HEK293 (cell line): ENCODE results near the gene PPP1R14B.

Experiments
- KLF9 ChIP-seq: fragments of 450-650 bp; formaldehyde crosslinking; IDR thresholded peaks from 2 replicates; pipeline ENCODE4 v1.5.1; 2016; ENCODE audit warnings: missing biosample characterization, missing genetic modification characterization, low read depth
- SP3 ChIP-seq: fragments of 450-650 bp; formaldehyde crosslinking; IDR thresholded peaks from 2 replicates; pipeline ENCODE4 v1.5.1; 2016; ENCODE audit warnings: missing biosample characterization, missing genetic modification characterization
- ZBTB8A ChIP-seq: fragments of 450-650 bp; formaldehyde crosslinking; IDR thresholded peaks from 2 replicates; pipeline ENCODE4 v1.5.1; 2016; ENCODE audit warnings: missing biosample characterization, missing genetic modification characterization
- ZEB2 ChIP-seq: fragments of 450-650 bp; formaldehyde crosslinking; IDR thresholded peaks from 2 replicates; pipeline ENCODE4 v1.5.1; 2016; ENCODE audit warnings: missing biosample characterization, missing genetic modification characterization
- ZFP41 ChIP-seq: fragments of 450-650 bp; formaldehyde crosslinking; IDR thresholded peaks from 2 replicates; pipeline ENCODE4 v1.5.1; 2016; ENCODE audit warnings: missing biosample characterization, missing genetic modification characterization, borderline replicate concordance
- ZNF146 ChIP-seq: fragments of 450-650 bp; formaldehyde crosslinking; IDR thresholded peaks from 2 replicates; pipeline ENCODE4 v1.5.1; 2016; ENCODE audit warnings: missing biosample characterization, missing genetic modification characterization
- ZNF202 ChIP-seq: fragments of 450-650 bp; formaldehyde crosslinking; IDR thresholded peaks from 2 replicates; pipeline ENCODE4 v1.5.1; 2016; ENCODE audit warnings: missing biosample characterization, missing genetic modification characterization, borderline replicate concordance
- ZNF335 ChIP-seq: fragments of 450-650 bp; formaldehyde crosslinking; conservative IDR thresholded peaks from 2 replicates; pipeline ENCODE4 v1.5.1; 2016; ENCODE audit warnings: missing biosample characterization, missing genetic modification characterization
- ZNF366 ChIP-seq: fragments of 450-650 bp; formaldehyde crosslinking; conservative IDR thresholded peaks from 2 replicates; pipeline ENCODE4 v1.5.1; 2016; ENCODE audit warnings: missing biosample characterization, missing genetic modification characterization
- ZNF37A ChIP-seq: fragments of 450-650 bp; IDR thresholded peaks from 2 replicates; pipeline ENCODE4 v1.5.1; 2018; ENCODE audit warnings: missing biosample characterization, missing genetic modification characterization
- ZNF394 ChIP-seq: fragments of 450-650 bp; formaldehyde crosslinking; IDR thresholded peaks from 2 replicates; pipeline ENCODE4 v1.5.1; 2016; ENCODE audit warnings: missing biosample characterization, missing genetic modification characterization, mild to moderate bottlenecking, moderate library complexity, borderline replicate concordance
- ZNF433 ChIP-seq: fragments of 450-650 bp; formaldehyde crosslinking; IDR thresholded peaks from 2 replicates; pipeline ENCODE4 v1.5.1; 2016; ENCODE audit warnings: missing biosample characterization, missing genetic modification characterization, low read depth
- ZNF600 ChIP-seq: fragments of 450-650 bp; formaldehyde crosslinking; IDR thresholded peaks from 2 replicates; pipeline ENCODE4 v1.5.1; 2016; ENCODE audit warnings: missing biosample characterization, missing genetic modification characterization
- ZNF629 ChIP-seq: fragments of 450-650 bp; formaldehyde crosslinking; IDR thresholded peaks from 2 replicates; pipeline ENCODE4 v1.5.1; 2017; ENCODE audit warnings: missing biosample characterization, missing genetic modification characterization
- ZNF664 ChIP-seq: fragments of 450-650 bp; formaldehyde crosslinking; IDR thresholded peaks from 2 replicates; pipeline ENCODE4 v1.5.1; 2016; ENCODE audit warnings: missing biosample characterization, missing genetic modification characterization
- TF ChIP-seq, protein P1 (sequence below): fragments of 450-650 bp; formaldehyde crosslinking; conservative IDR thresholded peaks from 2 replicates; pipeline ENCODE4 v1.5.1; 2016; ENCODE audit warnings: low read depth, missing biosample characterization, missing genetic modification characterization
- TF ChIP-seq, protein P2 (sequence below): fragments of 450-650 bp; formaldehyde crosslinking; IDR thresholded peaks from 2 replicates; pipeline ENCODE4 v1.5.1; 2016; ENCODE audit warnings: missing biosample characterization, missing genetic modification characterization
- TF ChIP-seq, protein P3 (sequence below): fragments of 450-650 bp; formaldehyde crosslinking; IDR thresholded peaks from 2 replicates; pipeline ENCODE4 v1.5.1; 2017; ENCODE audit warnings: missing biosample characterization, missing genetic modification characterization
- TF ChIP-seq, protein P4 (sequence below): fragments of 450-650 bp; formaldehyde crosslinking; IDR thresholded peaks from 2 replicates; pipeline ENCODE4 v1.5.1; 2016; ENCODE audit warnings: missing biosample characterization, missing genetic modification characterization
- TF ChIP-seq, protein P5 (sequence below): fragments of 450-650 bp; formaldehyde crosslinking; IDR thresholded peaks from 2 replicates; pipeline ENCODE4 v1.5.1; 2016; ENCODE audit warnings: missing biosample characterization, missing genetic modification characterization
- TF ChIP-seq, protein P6 (sequence below): fragments of 450-650 bp; formaldehyde crosslinking; IDR thresholded peaks from 2 replicates; pipeline ENCODE4 v1.5.1; 2017; ENCODE audit warnings: missing biosample characterization, mild to moderate bottlenecking, missing genetic modification characterization, moderate library complexity
- TF ChIP-seq, protein P7 (sequence below): IDR thresholded peaks from 2 replicates; pipeline ENCODE4 v1.6.1; 2011; ENCODE audit warnings: mild to moderate bottlenecking, low read depth, low read length, borderline replicate concordance
- TF ChIP-seq, protein P8 (sequence below): fragments of 450-650 bp; formaldehyde crosslinking; IDR thresholded peaks from 2 replicates; pipeline ENCODE4 v1.5.1; 2016; ENCODE audit warnings: missing biosample characterization, missing genetic modification characterization

The PPP1R14B gene

DNA sequence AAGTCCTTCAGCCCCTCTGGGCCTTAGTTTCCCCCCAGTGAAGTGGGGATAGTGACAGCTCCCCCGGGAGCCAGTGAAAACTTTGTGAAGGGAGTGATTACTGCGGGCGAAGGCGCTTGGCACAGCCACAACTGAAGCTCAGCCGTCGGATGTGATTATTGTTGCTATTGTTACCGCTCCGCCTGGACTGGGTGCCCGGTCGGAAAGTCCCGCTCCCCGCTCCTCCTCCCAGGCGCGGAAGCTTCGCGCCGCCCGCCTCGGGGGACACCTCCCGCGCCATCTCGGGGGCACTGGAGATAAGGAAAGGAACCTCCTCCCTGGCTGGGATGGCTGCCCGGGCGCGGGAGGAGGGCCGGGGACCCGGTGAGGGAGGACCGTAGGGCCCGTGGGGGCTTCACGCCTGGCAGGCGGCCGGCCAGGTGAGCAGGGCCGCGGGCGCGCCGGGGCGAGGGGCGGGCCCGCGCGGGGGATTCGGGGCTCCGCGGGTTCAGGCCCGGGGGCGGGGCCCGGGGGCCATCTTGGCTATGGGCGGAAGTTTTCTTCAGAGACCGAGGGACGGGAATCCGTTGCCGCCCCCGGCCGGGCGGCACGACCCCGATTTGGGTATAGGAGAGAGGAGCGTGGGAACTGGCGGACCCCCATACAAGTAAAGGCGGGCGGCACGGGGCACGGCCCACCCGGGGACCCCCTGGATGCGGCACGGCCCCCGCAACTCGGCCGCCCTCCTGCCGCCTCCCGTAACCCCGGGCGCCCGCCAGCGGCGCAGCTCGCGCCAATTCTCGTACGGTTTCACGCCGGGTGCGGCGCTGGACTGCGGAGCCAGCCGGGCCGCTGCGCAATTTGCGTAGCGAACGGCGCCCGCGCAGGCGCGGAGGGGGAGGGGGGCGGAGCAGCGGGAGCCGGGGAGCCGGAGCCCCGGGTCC is 38.5 kb upstream of the PPP1R14B start, which contains the start of gene GPR137 (continued):
- TF ChIP-seq, protein P1, sequence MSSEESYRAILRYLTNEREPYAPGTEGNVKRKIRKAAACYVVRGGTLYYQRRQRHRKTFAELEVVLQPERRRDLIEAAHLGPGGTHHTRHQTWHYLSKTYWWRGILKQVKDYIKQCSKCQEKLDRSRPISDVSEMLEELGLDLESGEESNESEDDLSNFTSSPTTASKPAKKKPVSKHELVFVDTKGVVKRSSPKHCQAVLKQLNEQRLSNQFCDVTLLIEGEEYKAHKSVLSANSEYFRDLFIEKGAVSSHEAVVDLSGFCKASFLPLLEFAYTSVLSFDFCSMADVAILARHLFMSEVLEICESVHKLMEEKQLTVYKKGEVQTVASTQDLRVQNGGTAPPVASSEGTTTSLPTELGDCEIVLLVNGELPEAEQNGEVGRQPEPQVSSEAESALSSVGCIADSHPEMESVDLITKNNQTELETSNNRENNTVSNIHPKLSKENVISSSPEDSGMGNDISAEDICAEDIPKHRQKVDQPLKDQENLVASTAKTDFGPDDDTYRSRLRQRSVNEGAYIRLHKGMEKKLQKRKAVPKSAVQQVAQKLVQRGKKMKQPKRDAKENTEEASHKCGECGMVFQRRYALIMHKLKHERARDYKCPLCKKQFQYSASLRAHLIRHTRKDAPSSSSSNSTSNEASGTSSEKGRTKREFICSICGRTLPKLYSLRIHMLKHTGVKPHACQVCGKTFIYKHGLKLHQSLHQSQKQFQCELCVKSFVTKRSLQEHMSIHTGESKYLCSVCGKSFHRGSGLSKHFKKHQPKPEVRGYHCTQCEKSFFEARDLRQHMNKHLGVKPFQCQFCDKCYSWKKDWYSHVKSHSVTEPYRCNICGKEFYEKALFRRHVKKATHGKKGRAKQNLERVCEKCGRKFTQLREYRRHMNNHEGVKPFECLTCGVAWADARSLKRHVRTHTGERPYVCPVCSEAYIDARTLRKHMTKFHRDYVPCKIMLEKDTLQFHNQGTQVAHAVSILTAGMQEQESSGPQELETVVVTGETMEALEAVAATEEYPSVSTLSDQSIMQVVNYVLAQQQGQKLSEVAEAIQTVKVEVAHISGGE = peak; percentile 50
- TF ChIP-seq ZNF664 (tag by site-specific recombination) = no peak
- TF ChIP-seq ZNF629 = no peak
- TF ChIP-seq, protein P2, sequence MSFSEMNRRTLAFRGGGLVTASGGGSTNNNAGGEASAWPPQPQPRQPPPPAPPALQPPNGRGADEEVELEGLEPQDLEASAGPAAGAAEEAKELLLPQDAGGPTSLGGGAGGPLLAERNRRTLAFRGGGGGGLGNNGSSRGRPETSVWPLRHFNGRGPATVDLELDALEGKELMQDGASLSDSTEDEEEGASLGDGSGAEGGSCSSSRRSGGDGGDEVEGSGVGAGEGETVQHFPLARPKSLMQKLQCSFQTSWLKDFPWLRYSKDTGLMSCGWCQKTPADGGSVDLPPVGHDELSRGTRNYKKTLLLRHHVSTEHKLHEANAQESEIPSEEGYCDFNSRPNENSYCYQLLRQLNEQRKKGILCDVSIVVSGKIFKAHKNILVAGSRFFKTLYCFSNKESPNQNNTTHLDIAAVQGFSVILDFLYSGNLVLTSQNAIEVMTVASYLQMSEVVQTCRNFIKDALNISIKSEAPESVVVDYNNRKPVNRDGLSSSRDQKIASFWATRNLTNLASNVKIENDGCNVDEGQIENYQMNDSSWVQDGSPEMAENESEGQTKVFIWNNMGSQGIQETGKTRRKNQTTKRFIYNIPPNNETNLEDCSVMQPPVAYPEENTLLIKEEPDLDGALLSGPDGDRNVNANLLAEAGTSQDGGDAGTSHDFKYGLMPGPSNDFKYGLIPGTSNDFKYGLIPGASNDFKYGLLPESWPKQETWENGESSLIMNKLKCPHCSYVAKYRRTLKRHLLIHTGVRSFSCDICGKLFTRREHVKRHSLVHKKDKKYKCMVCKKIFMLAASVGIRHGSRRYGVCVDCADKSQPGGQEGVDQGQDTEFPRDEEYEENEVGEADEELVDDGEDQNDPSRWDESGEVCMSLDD (tag by site-specific recombination) = peak; percentile 69; the same call in 1 of the 2 replicates
- peak; percentile 11 for TF ChIP-seq ZNF335 (tag by site-specific recombination)
- TF ChIP-seq, protein P3, sequence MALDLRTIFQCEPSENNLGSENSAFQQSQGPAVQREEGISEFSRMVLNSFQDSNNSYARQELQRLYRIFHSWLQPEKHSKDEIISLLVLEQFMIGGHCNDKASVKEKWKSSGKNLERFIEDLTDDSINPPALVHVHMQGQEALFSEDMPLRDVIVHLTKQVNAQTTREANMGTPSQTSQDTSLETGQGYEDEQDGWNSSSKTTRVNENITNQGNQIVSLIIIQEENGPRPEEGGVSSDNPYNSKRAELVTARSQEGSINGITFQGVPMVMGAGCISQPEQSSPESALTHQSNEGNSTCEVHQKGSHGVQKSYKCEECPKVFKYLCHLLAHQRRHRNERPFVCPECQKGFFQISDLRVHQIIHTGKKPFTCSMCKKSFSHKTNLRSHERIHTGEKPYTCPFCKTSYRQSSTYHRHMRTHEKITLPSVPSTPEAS = no peak
- TF ChIP-seq, protein P4, sequence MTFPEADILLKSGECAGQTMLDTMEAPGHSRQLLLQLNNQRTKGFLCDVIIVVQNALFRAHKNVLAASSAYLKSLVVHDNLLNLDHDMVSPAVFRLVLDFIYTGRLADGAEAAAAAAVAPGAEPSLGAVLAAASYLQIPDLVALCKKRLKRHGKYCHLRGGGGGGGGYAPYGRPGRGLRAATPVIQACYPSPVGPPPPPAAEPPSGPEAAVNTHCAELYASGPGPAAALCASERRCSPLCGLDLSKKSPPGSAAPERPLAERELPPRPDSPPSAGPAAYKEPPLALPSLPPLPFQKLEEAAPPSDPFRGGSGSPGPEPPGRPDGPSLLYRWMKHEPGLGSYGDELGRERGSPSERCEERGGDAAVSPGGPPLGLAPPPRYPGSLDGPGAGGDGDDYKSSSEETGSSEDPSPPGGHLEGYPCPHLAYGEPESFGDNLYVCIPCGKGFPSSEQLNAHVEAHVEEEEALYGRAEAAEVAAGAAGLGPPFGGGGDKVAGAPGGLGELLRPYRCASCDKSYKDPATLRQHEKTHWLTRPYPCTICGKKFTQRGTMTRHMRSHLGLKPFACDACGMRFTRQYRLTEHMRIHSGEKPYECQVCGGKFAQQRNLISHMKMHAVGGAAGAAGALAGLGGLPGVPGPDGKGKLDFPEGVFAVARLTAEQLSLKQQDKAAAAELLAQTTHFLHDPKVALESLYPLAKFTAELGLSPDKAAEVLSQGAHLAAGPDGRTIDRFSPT (tag by site-specific recombination) = peak; percentile 82
- peak; percentile 35; the same call in 1 of the 2 replicates for TF ChIP-seq ZNF366 (tag by site-specific recombination)
- TF ChIP-seq ZNF600 = 0 out of 2 replicates have a peak, but pooled peaks have one; percentile 4
- peak; percentile 55; the same call in 1 of the 2 replicates for TF ChIP-seq SP3 (tag by site-specific recombination)
- TF ChIP-seq, protein P5, sequence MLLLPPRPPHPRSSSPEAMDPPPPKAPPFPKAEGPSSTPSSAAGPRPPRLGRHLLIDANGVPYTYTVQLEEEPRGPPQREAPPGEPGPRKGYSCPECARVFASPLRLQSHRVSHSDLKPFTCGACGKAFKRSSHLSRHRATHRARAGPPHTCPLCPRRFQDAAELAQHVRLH (tag by site-specific recombination) = no peak
- TF ChIP-seq, protein P6, sequence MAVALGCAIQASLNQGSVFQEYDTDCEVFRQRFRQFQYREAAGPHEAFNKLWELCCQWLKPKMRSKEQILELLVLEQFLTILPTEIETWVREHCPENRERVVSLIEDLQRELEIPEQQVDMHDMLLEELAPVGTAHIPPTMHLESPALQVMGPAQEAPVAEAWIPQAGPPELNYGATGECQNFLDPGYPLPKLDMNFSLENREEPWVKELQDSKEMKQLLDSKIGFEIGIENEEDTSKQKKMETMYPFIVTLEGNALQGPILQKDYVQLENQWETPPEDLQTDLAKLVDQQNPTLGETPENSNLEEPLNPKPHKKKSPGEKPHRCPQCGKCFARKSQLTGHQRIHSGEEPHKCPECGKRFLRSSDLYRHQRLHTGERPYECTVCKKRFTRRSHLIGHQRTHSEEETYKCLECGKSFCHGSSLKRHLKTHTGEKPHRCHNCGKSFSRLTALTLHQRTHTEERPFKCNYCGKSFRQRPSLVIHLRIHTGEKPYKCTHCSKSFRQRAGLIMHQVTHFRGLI = 0 out of 2 replicates have a peak, but pooled peaks have one; percentile 34
- no peak for TF ChIP-seq ZFP41 (tag by site-specific recombination)
- TF ChIP-seq KLF9 (tag by site-specific recombination) = peak; percentile 63
- TF ChIP-seq, protein P7, sequence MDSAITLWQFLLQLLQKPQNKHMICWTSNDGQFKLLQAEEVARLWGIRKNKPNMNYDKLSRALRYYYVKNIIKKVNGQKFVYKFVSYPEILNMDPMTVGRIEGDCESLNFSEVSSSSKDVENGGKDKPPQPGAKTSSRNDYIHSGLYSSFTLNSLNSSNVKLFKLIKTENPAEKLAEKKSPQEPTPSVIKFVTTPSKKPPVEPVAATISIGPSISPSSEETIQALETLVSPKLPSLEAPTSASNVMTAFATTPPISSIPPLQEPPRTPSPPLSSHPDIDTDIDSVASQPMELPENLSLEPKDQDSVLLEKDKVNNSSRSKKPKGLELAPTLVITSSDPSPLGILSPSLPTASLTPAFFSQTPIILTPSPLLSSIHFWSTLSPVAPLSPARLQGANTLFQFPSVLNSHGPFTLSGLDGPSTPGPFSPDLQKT = no peak
- no peak for TF ChIP-seq ZNF433
- TF ChIP-seq ZNF146 (tag by site-specific recombination) = no peak
- no peak for TF ChIP-seq ZNF202 (tag by site-specific recombination)
- TF ChIP-seq, protein P8, sequence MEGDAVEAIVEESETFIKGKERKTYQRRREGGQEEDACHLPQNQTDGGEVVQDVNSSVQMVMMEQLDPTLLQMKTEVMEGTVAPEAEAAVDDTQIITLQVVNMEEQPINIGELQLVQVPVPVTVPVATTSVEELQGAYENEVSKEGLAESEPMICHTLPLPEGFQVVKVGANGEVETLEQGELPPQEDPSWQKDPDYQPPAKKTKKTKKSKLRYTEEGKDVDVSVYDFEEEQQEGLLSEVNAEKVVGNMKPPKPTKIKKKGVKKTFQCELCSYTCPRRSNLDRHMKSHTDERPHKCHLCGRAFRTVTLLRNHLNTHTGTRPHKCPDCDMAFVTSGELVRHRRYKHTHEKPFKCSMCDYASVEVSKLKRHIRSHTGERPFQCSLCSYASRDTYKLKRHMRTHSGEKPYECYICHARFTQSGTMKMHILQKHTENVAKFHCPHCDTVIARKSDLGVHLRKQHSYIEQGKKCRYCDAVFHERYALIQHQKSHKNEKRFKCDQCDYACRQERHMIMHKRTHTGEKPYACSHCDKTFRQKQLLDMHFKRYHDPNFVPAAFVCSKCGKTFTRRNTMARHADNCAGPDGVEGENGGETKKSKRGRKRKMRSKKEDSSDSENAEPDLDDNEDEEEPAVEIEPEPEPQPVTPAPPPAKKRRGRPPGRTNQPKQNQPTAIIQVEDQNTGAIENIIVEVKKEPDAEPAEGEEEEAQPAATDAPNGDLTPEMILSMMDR (tag by site-specific recombination) = no peak
- peak; percentile 36; the same call in 1 of the 2 replicates for TF ChIP-seq ZNF394 (tag by site-specific recombination)
- TF ChIP-seq ZNF37A = peak; percentile 85
- TF ChIP-seq ZBTB8A (tag by site-specific recombination) = peak; percentile 65
- TF ChIP-seq ZEB2 (tag by site-specific recombination) = peak; percentile 59; the same call in 1 of the 2 replicates
